Lung (tissue), 12 donors: ENCODE results near the gene KRTAP10-3. TPM values are rescaled to one million over a fixed set of nuclear protein-coding genes. Genes with fewer than 3 reads are reported as not detected.

ENCODE experiments used
- ATAC-seq: fragments of 200-7000 bp; cut with Tn5 transposase; one replicate; pipeline ENCODE4 v1.9.1; 2020; ENCODE audit warnings: moderate number of reproducible peaks; ENCODE audit not compliant: insufficient read depth, low FRiP score
- DNase-seq, 3 donors: peaks; one replicate each; pipeline ENCODE4 v3.0.0-alpha.2; 2013 to 2017
- H3K27ac ChIP-seq, 2 donors: one replicate each; pipeline ENCODE4 v1.5.1; 2013; ENCODE audit warnings: mild to moderate bottlenecking in 2 of 2, moderate library complexity in 2 of 2, control low read depth in 1 of 2, inconsistent platforms in 1 of 2, low read depth in 1 of 2, low read length in 1 of 2
- H3K27me3 ChIP-seq, 3 donors: one replicate each; pipeline ENCODE4 v1.5.1; 2013; ENCODE audit warnings: low read length in 2 of 3; ENCODE audit not compliant: control insufficient read depth in 3 of 3, insufficient read depth in 3 of 3
- H3K36me3 ChIP-seq, 4 donors: one replicate each; pipeline ENCODE4 v1.5.1; 2013; ENCODE audit warnings: low read length in 4 of 4, mild to moderate bottlenecking in 1 of 4, moderate library complexity in 1 of 4; ENCODE audit not compliant: control insufficient read depth in 4 of 4, insufficient read depth in 4 of 4
- H3K4me1 ChIP-seq, 5 donors: one replicate each; pipeline ENCODE4 v1.5.1; 2013; ENCODE audit warnings: low read length in 5 of 5, mild to moderate bottlenecking in 2 of 5, moderate library complexity in 1 of 5; ENCODE audit not compliant: control insufficient read depth in 5 of 5, insufficient read depth in 5 of 5
- H3K4me3 ChIP-seq: one replicate; pipeline ENCODE4 v1.5.1; 2013; ENCODE audit warnings: mild to moderate bottlenecking, control low read depth, moderate library complexity
- H3K9ac ChIP-seq, 2 donors: one replicate each; pipeline ENCODE4 v1.5.1; 2013; ENCODE audit warnings: low read length in 2 of 2, control low read depth in 1 of 2; ENCODE audit not compliant: insufficient read depth in 1 of 2
- H3K9me3 ChIP-seq, 4 donors: one replicate each; pipeline ENCODE4 v1.5.1; 2013; ENCODE audit warnings: low read length in 3 of 4, mild to moderate bottlenecking in 1 of 4, moderate library complexity in 1 of 4; ENCODE audit not compliant: control insufficient read depth in 4 of 4, insufficient read depth in 3 of 4
- CTCF ChIP-seq: IDR thresholded peaks from 2 replicates; pipeline ENCODE4 v1.5.1; 2012; ENCODE audit warnings: mild to moderate bottlenecking; ENCODE audit errors: control extremely low read depth, extremely low read depth
- WGBS, 2 donors: extraction: QIAGEN DNeasy Blood & Tissue Kit; methylation state at CpG; one replicate each; pipeline ENCODE4 v1.1.7; 2013; 5-methylcytosine and 5-hydroxymethylcytosine counted together
- polyA plus RNA-seq, 2 donors: library from polyadenylated mRNA; stranded (reverse); fragments of 200-250 nt; gene quantifications; one replicate each; pipeline ENCODE4 v1.2.1, GENCODE V29; 2013
- total RNA-seq, 2 donors: library from RNA; depleted of rRNA in 1 of 2; stranded (reverse); fragments of >200 nt in 1 of 2; gene quantifications; one replicate each; pipeline ENCODE4 v1.2.1, GENCODE V29; 2014 to 2021
- donor health status: control.
- donor health status: control.
- donor health status: Bipolar disorder and iron deficiency.
- donor health status: healthy.
- donor health status: DM: yes; HTN: yes; CAD: no.

The KRTAP10-3 gene
- total and polyA plus RNA-seq, 4 donors: not detected

GRCh38 chr21:44548922-44549321 lies 9.7 kb downstream of the KRTAP10-3 start:
- Histone ChIP-seq H3K4me3 (no peak overlapping the region), H3K4me1 (peaks cover 0 to 10% (median 0%) of the 10 kb centered on the region in 5 donors), H3K27ac (no peak overlapping the region), H3K9ac (no peak overlapping the region), H3K9me3 (peaks cover 0 to 11% (median 3%) of the 10 kb centered on the region in 4 donors), H3K27me3 (no peaks in the 10 kb centered on the region), H3K36me3 (no peaks in the 10 kb centered on the region)
- no peak for ATAC-seq
- no peak for TF ChIP-seq CTCF
- peak; percentile 31 to 55 (median 43) for DNase-seq
- WGBS, 2 donors: 31 to 40% methylated on average over 14 of the region's 14 CpGs

- Histone ChIP-seq H3K27ac (no peak overlapping the region), H3K4me3 (no peak overlapping the region), H3K4me1 (peaks cover 0 to 10% (median 0%) of the 10 kb centered on the region in 5 donors), H3K36me3 (no peaks in the 10 kb centered on the region), H3K9ac (no peak overlapping the region), H3K27me3 (no peaks in the 10 kb centered on the region), H3K9me3 (peaks cover 0 to 11% (median 3%) of the 10 kb centered on the region in 4 donors)
- peak in 2 of 3 donors; percentile 6 to 16 for DNase-seq
- no peak for ATAC-seq
- 47 to 73% methylated on average over 13 of the region's 13 CpGs for WGBS, 2 donors
- TF ChIP-seq CTCF: no peak
Observed at GRCh38 chr21:44548381-44548780, 10.2 kb downstream of the KRTAP10-3 start.

GRCh38 chr21:44547656-44548331 lies 10.8 kb downstream of the KRTAP10-3 start:
- TF ChIP-seq CTCF: no peak
- no peak overlapping the region for H3K4me3 ChIP-seq
- peaks cover 0 to 12% (median 3%) of the 10 kb centered on the region in 4 donors for H3K9me3 ChIP-seq
- ATAC-seq: no peak
- no peaks in the 10 kb centered on the region for H3K27me3 ChIP-seq
- H3K36me3 ChIP-seq: no peaks in the 10 kb centered on the region
- WGBS, 2 donors: 40 to 46% methylated on average over 5 of the region's 5 CpGs
- no peak for DNase-seq
- H3K27ac ChIP-seq: no peak overlapping the region
- H3K4me1 ChIP-seq: peaks cover 0 to 10% (median 0%) of the 10 kb centered on the region in 5 donors
- no peak overlapping the region for H3K9ac ChIP-seq
